ENCODE data around the gene MAST4. TPM values are rescaled to one million over a fixed set of nuclear protein-coding genes. Genes with fewer than 3 reads are reported as not detected.

The MAST4 gene
- total and polyA plus RNA-seq, 2 donors (not counting 1 experiment from before 2014, with no cell fraction given) = 7.0 to 15.2 TPM

DNA sequence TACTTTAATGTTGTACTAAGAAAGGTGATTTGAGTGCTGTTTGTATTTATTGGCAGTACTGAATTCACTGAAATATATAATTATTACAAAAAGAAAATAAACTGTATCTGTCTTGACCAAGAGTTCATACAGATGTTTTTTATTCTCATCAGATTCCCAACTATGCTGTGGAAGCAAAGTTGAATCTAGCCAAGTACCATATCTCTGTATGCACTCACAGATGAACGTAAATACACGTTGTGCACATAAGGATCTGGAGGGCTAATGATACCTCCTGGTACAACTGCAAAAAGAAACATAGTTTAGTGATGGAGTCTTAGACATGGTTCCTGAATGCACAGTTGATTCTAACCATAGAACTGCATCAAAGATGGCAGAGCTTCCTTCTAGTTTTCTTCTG, 431.0 kb downstream of the MAST4 start:
- H3K9me3 ChIP-seq (ENCODE audit: control insufficient read depth, insufficient read depth, low read depth, low read length) = no peaks in the 10 kb centered on the region
- no peak overlapping the region for H3K4me3 ChIP-seq (replicated peaks in 1 of 4; ENCODE audit: control extremely low read depth in 1 of 4, insufficient read depth in 1 of 4, low read depth in 3 of 4, low read length in 4 of 4)

GRCh38 chr5:67028371-67028770, 432.2 kb downstream of the MAST4 start:
- Histone ChIP-seq H3K79me2 (ENCODE audit: control insufficient read depth, insufficient read depth, low read length) (no peaks in the 10 kb centered on the region), H3K4me1 (ENCODE audit: control insufficient read depth, extremely low read depth, insufficient read depth, low read length) (no peaks in the 10 kb centered on the region), H3K4me2 (ENCODE audit: extremely low read depth, insufficient read depth, low read length) (no peak overlapping the region), H3K9me3 (ENCODE audit: control insufficient read depth, insufficient read depth, low read depth, low read length) (no peaks in the 10 kb centered on the region), H3K9ac (ENCODE audit: insufficient read depth, low read length) (no peak overlapping the region), H3K4me3 (replicated peaks in 1 of 4; ENCODE audit: control extremely low read depth in 1 of 4, insufficient read depth in 1 of 4, low read depth in 3 of 4, low read length in 4 of 4) (no peak overlapping the region), H3K36me3 (ENCODE audit: control insufficient read depth, insufficient read depth, low read length) (no peaks in the 10 kb centered on the region), H2AFZ (ENCODE audit: low read length) (no peak overlapping the region), H3K27me3 (ENCODE audit: control insufficient read depth, insufficient read depth, low read length) (no peaks in the 10 kb centered on the region), H3K27ac (ENCODE audit: insufficient read depth, low read length) (no peak overlapping the region), H4K20me1 (ENCODE audit: control insufficient read depth, extremely low read depth, insufficient read depth, low read length) (no peaks in the 10 kb centered on the region)
- peak in 1 of 2 donors; percentile 38 for DNase-seq (ENCODE audit: low read depth in 2 of 2)
- TF ChIP-seq CTCF (conservative IDR thresholded peaks at IDR 0.05 in 1 of 2, IDR thresholded peaks at IDR 0.05 in 1 of 2; ENCODE audit: low read depth in 1 of 2, low read length in 2 of 2) (no peak), EZH2 (IDR thresholded peaks at IDR 0.05; ENCODE audit: low read length, missing control alignments) (no peak)

More for the DNA sequence above, 431.0 kb downstream of the MAST4 start:
- Histone ChIP-seq H2AFZ (ENCODE audit: low read length) (no peak overlapping the region), H3K4me2 (ENCODE audit: extremely low read depth, insufficient read depth, low read length) (no peak overlapping the region), H4K20me1 (ENCODE audit: control insufficient read depth, extremely low read depth, insufficient read depth, low read length) (no peaks in the 10 kb centered on the region), H3K79me2 (ENCODE audit: control insufficient read depth, insufficient read depth, low read length) (no peaks in the 10 kb centered on the region), H3K9ac (ENCODE audit: insufficient read depth, low read length) (no peak overlapping the region), H3K36me3 (ENCODE audit: control insufficient read depth, insufficient read depth, low read length) (no peaks in the 10 kb centered on the region), H3K27me3 (ENCODE audit: control insufficient read depth, insufficient read depth, low read length) (no peaks in the 10 kb centered on the region), H3K4me1 (ENCODE audit: control insufficient read depth, extremely low read depth, insufficient read depth, low read length) (no peaks in the 10 kb centered on the region), H3K27ac (ENCODE audit: insufficient read depth, low read length) (no peak overlapping the region)
- no peak for DNase-seq (ENCODE audit: low read depth in 2 of 2)
- no peak for TF ChIP-seq EZH2 (IDR thresholded peaks at IDR 0.05; ENCODE audit: low read length, missing control alignments)

GRCh38 chr5:67028941-67029340, 432.7 kb downstream of the MAST4 start:
- Histone ChIP-seq H3K4me3 (replicated peaks in 1 of 4; ENCODE audit: control extremely low read depth in 1 of 4, insufficient read depth in 1 of 4, low read depth in 3 of 4, low read length in 4 of 4) (no peak overlapping the region), H3K4me1 (ENCODE audit: control insufficient read depth, extremely low read depth, insufficient read depth, low read length) (peaks cover 2% of the 10 kb centered on the region), H3K9me3 (ENCODE audit: control insufficient read depth, insufficient read depth, low read depth, low read length) (no peaks in the 10 kb centered on the region), H3K27ac (ENCODE audit: insufficient read depth, low read length) (no peak overlapping the region), H2AFZ (ENCODE audit: low read length) (no peak overlapping the region), H3K27me3 (ENCODE audit: control insufficient read depth, insufficient read depth, low read length) (no peaks in the 10 kb centered on the region), H3K9ac (ENCODE audit: insufficient read depth, low read length) (no peak overlapping the region), H3K36me3 (ENCODE audit: control insufficient read depth, insufficient read depth, low read length) (no peaks in the 10 kb centered on the region), H4K20me1 (ENCODE audit: control insufficient read depth, extremely low read depth, insufficient read depth, low read length) (no peaks in the 10 kb centered on the region), H3K79me2 (ENCODE audit: control insufficient read depth, insufficient read depth, low read length) (no peaks in the 10 kb centered on the region), H3K4me2 (ENCODE audit: extremely low read depth, insufficient read depth, low read length) (no peak overlapping the region)
- no peak for DNase-seq (ENCODE audit: low read depth in 2 of 2)
- TF ChIP-seq CTCF (conservative IDR thresholded peaks at IDR 0.05 in 1 of 2, IDR thresholded peaks at IDR 0.05 in 1 of 2; ENCODE audit: low read depth in 1 of 2, low read length in 2 of 2) (no peak), EZH2 (IDR thresholded peaks at IDR 0.05; ENCODE audit: low read length, missing control alignments) (no peak)

Measured in fibroblast of lung (primary cell).